Endothelial cell of umbilical vein (primary cell): ENCODE data around the gene UBE4B. TPM values are rescaled to one million over a fixed set of nuclear protein-coding genes. Genes with fewer than 3 reads are reported as not detected.

Experiments used
- BruUV-seq: library from RNA; stranded (reverse); fragments of 400-500 nt; replicated peaks from 2 replicates; lab custom pipeline; 2021; lab: Mats Ljungman, UMichigan
- CTCF ChIA-PET: fragments of 300-600, 350-600 bp; sonication (Branson Sonifier 250); formaldehyde crosslinking; loops from one replicate; lab custom pipeline; 2021; ENCODE audit warnings: antibody characterized with exemption, inconsistent platforms; lab: Charles Lee
- POLR2A ChIA-PET: fragments of 300-600, 350-600 bp; sonication (Branson Sonifier 250); formaldehyde crosslinking; loops from one replicate; lab custom pipeline; 2021; ENCODE audit warnings: antibody characterized with exemption, inconsistent platforms; lab: Charles Lee
- DNase-seq: peaks from one replicate; pipeline ENCODE4 v3.0.0-alpha.2; 2011; ENCODE audit warnings: low read depth, low spot score
- FAIRE-seq: peaks from 2 replicates; lab custom pipeline; 2011; peaks lifted over from hg19 to GRCh38; lab: Jason Lieb, UNC
- H2AFZ ChIP-seq: 2 replicates; pipeline ENCODE4 v1.6.0; 2012; ENCODE audit warnings: low read depth, low read length, control low read depth, inconsistent platforms
- H3K27ac ChIP-seq: 2 replicates; pipeline ENCODE4 v1.5.1; 2011; ENCODE audit warnings: low read depth, mild to moderate bottlenecking, control low read depth, low read length, moderate library complexity; ENCODE audit not compliant: insufficient read depth
- H3K27me3 ChIP-seq, 2 experiments: 2 replicates each; pipeline versions ENCODE4 v1.6.0 to v1.6.1; 2011; ENCODE audit warnings: low read length in 2 of 2, mixed read lengths in 1 of 2; ENCODE audit not compliant: control insufficient read depth in 2 of 2, insufficient read depth in 2 of 2
- H3K36me3 ChIP-seq, 2 experiments: 2 replicates in 1 of 2; 3 replicates in 1 of 2; pipeline ENCODE4 v1.5.1; 2011; ENCODE audit warnings: low read length in 2 of 2, mild to moderate bottlenecking in 1 of 2, moderate library complexity in 1 of 2; ENCODE audit not compliant: control insufficient read depth in 2 of 2, insufficient read depth in 2 of 2; ENCODE audit errors: extremely low read depth in 1 of 2
- H3K4me1 ChIP-seq: 3 replicates; pipeline ENCODE4 v1.5.1; 2011; ENCODE audit warnings: mild to moderate bottlenecking, low read length; ENCODE audit not compliant: control insufficient read depth, insufficient read depth; ENCODE audit errors: extremely low read depth
- H3K4me2 ChIP-seq: 2 replicates; pipeline ENCODE4 v1.6.1; 2011; ENCODE audit warnings: low read length, control low read depth, mixed read lengths; ENCODE audit not compliant: insufficient read depth
- H3K4me3 ChIP-seq, 3 experiments: fragments of 200-600 bp in 1 of 3; sonication (generic), shearing (Covaris generic) in 1 of 3; replicated peaks in 1 of 3; 2 replicates each; pipeline ENCODE4 v1.5.1; 2011 to 2016; ENCODE audit warnings: control low read depth in 3 of 3, low read length in 3 of 3, mild to moderate bottlenecking in 2 of 3, inconsistent platforms in 1 of 3, low read depth in 1 of 3, moderate library complexity in 1 of 3; ENCODE audit not compliant: insufficient read depth in 1 of 3
- H3K79me2 ChIP-seq: 2 replicates; pipeline ENCODE4 v1.6.0; 2012; ENCODE audit warnings: low read length, inconsistent platforms; ENCODE audit not compliant: control insufficient read depth, insufficient read depth
- H3K9ac ChIP-seq: replicated peaks from 2 replicates; pipeline ENCODE3; 2011; ENCODE audit warnings: low read length, control low read depth; ENCODE audit not compliant: insufficient read depth; ENCODE audit errors: extremely low read depth
- H3K9me1 ChIP-seq: replicated peaks from 3 replicates; pipeline ENCODE4 v1.6.0; 2011; ENCODE audit warnings: mild to moderate bottlenecking, low read length; ENCODE audit not compliant: control insufficient read depth, insufficient read depth; ENCODE audit errors: extremely low read depth
- H3K9me3 ChIP-seq: replicated peaks from 2 replicates; pipeline ENCODE4 v1.5.1; 2012; ENCODE audit warnings: low read length, inconsistent platforms; ENCODE audit not compliant: control insufficient read depth, insufficient read depth
- H4K20me1 ChIP-seq: replicated peaks from 2 replicates; pipeline ENCODE3; 2011; ENCODE audit warnings: mild to moderate bottlenecking, low read length; ENCODE audit not compliant: control insufficient read depth, insufficient read depth; ENCODE audit errors: extremely low read depth
- CTCF ChIP-seq, 2 donors: IDR thresholded peaks; 1 replicate in 1 of 2; 2 replicates in 1 of 2; pipeline ENCODE4 v1.5.1; 2011; ENCODE audit warnings: low read length in 2 of 2, mild to moderate bottlenecking in 2 of 2, moderate library complexity in 2 of 2, control low read depth in 1 of 2, inconsistent platforms in 1 of 2, low read depth in 1 of 2; ENCODE audit not compliant: insufficient read depth in 1 of 2; ENCODE audit errors: extremely low read depth in 1 of 2
- EZH2 ChIP-seq: IDR thresholded peaks from 2 replicates; pipeline ENCODE4 v1.6.1; 2012; ENCODE audit warnings: borderline replicate concordance, low read depth, mild to moderate bottlenecking, moderate library complexity, low read length, inconsistent platforms; ENCODE audit not compliant: severe bottlenecking
- FOS ChIP-seq: IDR thresholded peaks from 2 replicates; pipeline ENCODE4 v1.6.1; 2011; ENCODE audit warnings: mild to moderate bottlenecking, low read length, moderate library complexity, borderline replicate concordance; ENCODE audit not compliant: insufficient read depth
- GATA2 ChIP-seq: IDR thresholded peaks from 2 replicates; pipeline ENCODE4 v1.7.0; 2011; ENCODE audit warnings: low read depth, mild to moderate bottlenecking, moderate library complexity, mixed read lengths, low read length; ENCODE audit not compliant: insufficient read length, insufficient read depth
- JUN ChIP-seq: IDR thresholded peaks from 2 replicates; pipeline ENCODE4 v1.6.1; 2011; ENCODE audit warnings: borderline replicate concordance, low read depth; ENCODE audit not compliant: insufficient read length, insufficient read depth
- MAX ChIP-seq: IDR thresholded peaks from 2 replicates; pipeline ENCODE4 v1.6.1; 2011; ENCODE audit not compliant: insufficient read depth, insufficient read length
- MYC ChIP-seq: IDR thresholded peaks from one replicate; pipeline ENCODE4 v1.6.1; 2011; ENCODE audit warnings: mild to moderate bottlenecking, low read depth, low read length
- POLR2A ChIP-seq: IDR thresholded peaks from 2 replicates; pipeline ENCODE4 v1.6.1; 2012; ENCODE audit warnings: low read depth, mild to moderate bottlenecking, control low read depth, low read length
- POLR2AphosphoS5 ChIP-seq: IDR thresholded peaks from 2 replicates; pipeline ENCODE4 v1.6.1; 2012; ENCODE audit warnings: low read depth, mild to moderate bottlenecking, control low read depth, low read length, moderate library complexity; ENCODE audit not compliant: insufficient read depth
- dilution Hi-C: fragments of 300-500 bp; cut with MboI; formaldehyde crosslinking; loops from one replicate; pipeline ENCODE4 v1.15.0; 2019; ENCODE audit warnings: low sequenced_read_pairs; ENCODE audit not compliant: extremely low pct_ligation_motif_present
- intact Hi-C: fragments of 100-400 bp; cut with micrococcal nuclease; formaldehyde crosslinking; loops from one replicate; pipeline ENCODE4 v1.10.0; 2022
- polyA plus RNA-seq, 4 experiments: library from polyadenylated mRNA; depleted of rRNA in 3 of 4; stranded (reverse) in 3 of 4; unstranded in 1 of 4; fragments of >200 nt; gene quantifications; 2 replicates each; pipeline versions ENCODE4 v1.2.1 to v1.2.3, GENCODE V29; 2011 to 2012; ENCODE audit warnings: missing spikeins in 1 of 4
- total RNA-seq: library from RNA; stranded (reverse); gene quantifications from 2 replicates; pipeline ENCODE4 v1.2.3, GENCODE V29; 2021

Gene UBE4B
- total and polyA plus RNA-seq, 2 donors (not counting 3 experiments of a cell fraction or from before 2014, with no cell fraction given): 17.8 to 54.5 TPM

- Histone ChIP-seq H3K36me3 (peaks cover 5 to 10% of the 10 kb centered on the region in 2 experiments), H3K9ac (no peak overlapping the region), H3K27me3 (no peaks in the 10 kb centered on the region), H3K4me3 (no peak overlapping the region), H3K4me2 (no peak overlapping the region), H3K79me2 (no peaks in the 10 kb centered on the region), H3K9me3 (no peaks in the 10 kb centered on the region), H3K27ac (no peak overlapping the region), H3K4me1 (no peaks in the 10 kb centered on the region), H4K20me1 (no peaks in the 10 kb centered on the region), H2AFZ (no peak overlapping the region), H3K9me1 (no peaks in the 10 kb centered on the region)
- DNase-seq: no peak
- ChIA-PET POLR2A (no interaction called here), CTCF (no interaction called here)
- intact Hi-C loops: no loop called here
- no TSS peak for BruUV-seq
- dilution Hi-C loops: no loop called here
- FAIRE-seq: no peak
- TF ChIP-seq FOS: no peak
These were observed 146.8 kb downstream of the UBE4B start for GRCh38 chr1:10179406-10180091.

- Histone ChIP-seq H3K9me3 (no peaks in the 10 kb centered on the region), H3K4me3 (no peak overlapping the region), H3K4me1 (no peaks in the 10 kb centered on the region), H3K79me2 (no peaks in the 10 kb centered on the region), H3K4me2 (no peak overlapping the region), H3K9me1 (no peaks in the 10 kb centered on the region), H3K36me3 (peaks cover 5 to 10% of the 10 kb centered on the region in 2 experiments), H4K20me1 (no peaks in the 10 kb centered on the region), H3K27ac (no peak overlapping the region), H3K9ac (no peak overlapping the region), H2AFZ (no peak overlapping the region), H3K27me3 (no peaks in the 10 kb centered on the region)
- dilution Hi-C loops (no loop called here), intact Hi-C loops (no loop called here)
- FAIRE-seq (no peak), DNase-seq (no peak)
- BruUV-seq: no TSS peak
- CTCF ChIA-PET: no interaction called here
- POLR2A ChIA-PET: no interaction called here
- TF ChIP-seq CTCF (IDR thresholded peaks at IDR 0.05; ENCODE audit: extremely low read depth in 1 of 2, insufficient read depth in 1 of 2, low read depth in 1 of 2, low read length in 2 of 2): no peak
- TF ChIP-seq POLR2A: no peak
- TF ChIP-seq GATA2: no peak
- TF ChIP-seq MAX: no peak
- no peak for TF ChIP-seq EZH2
- TF ChIP-seq POLR2AphosphoS5: no peak
- TF ChIP-seq MYC: no peak
- TF ChIP-seq FOS: no peak
- TF ChIP-seq JUN: no peak
These were observed 148.4 kb downstream of the UBE4B start for GRCh38 chr1:10181154-10181553.
